ENCODE results near the gene SYTL2.

SYTL2 gene

DNA sequence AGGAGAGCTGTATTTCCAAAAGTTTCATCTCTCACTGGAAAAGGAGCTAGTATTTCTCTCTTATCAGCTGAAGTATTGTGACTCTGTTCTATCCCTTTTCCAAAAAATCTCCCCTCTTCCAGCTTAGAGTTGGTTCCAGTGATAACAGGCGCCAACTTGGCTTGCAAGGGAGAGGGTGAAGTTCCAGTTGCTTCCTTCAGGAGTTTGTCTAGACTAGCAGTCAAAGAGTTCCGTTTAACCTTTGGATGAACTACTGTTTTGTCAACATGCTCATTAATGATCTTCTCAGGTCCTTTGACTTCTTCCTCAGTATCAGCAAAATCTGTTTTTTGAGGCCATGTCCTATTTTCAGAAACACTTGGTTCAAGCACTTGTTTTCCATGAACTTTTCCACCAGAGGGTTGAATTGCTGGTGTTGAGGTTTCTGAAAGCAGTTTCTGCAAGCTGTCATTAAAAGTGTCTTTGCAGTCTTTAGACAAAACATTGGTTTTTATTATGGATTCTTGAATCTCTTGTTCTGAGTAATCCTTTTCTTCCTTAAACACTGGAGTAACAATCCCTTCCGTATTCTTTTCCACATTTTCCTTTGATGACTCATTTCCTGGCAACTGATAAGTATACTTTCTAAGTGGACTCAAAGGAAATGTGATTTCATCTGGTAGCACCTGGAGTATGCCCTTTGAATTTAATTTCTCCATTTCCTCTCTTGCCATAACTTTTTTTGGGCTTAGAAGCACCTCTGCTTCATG is 85.3 kb downstream of the SYTL2 start:
- DNase-seq (ENCODE audit: low read depth), result no peak

DNA sequence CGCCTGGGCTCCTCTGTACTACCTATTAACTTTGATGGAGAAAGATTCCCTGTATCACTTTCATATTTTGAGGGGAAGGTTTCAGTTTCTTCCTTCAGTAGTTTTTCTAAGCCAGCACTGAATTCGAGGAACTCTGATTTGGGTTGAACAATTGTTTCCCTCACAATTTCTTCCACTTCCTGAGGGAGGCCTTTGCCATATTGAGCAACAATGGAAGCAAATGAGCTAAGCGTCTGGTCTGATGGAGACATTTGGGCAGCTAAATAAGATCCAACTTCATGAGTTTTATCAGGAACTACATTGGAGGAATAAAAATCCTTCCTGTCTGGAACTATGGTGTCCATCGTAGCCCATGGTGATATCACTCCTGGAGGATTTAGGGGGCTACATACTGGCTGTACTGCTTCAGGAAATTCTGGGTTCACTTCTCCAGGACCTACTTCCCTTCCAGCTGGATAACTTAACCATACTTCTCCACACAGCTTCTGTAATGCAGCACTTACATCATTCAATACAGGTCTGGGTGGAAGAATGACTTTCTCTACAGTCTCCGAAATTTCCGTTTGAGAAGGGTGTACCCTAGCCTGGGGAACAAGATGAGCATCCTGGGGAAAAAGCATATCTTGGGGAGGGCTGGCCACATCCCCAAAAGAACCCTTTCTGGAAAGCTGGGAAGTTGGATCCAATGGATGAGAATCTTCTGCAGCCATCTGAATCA is 86.0 kb downstream of the SYTL2 start:
- DNase-seq (ENCODE audit: low read depth), result no peak

DNA sequence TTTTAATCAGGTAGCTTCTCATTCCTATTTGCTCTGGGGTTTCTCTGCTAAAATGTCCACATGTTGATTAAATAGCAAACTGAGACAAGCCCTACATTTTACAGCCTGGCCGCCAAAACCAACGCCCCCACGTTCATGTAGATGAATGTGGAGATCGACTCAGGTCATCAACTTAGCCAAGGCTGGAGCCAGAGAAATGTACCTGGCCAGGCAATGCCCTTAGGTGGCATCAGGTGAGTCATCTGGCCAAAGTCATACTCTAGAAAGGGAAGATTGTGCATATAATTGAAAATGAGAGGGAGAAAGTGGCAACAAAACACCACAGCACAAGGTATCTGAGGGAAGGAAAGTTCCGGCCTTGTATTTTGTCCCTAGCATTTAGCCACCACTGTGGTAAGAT is 87.9 kb downstream of the SYTL2 start:
- no peak for DNase-seq (ENCODE audit: low read depth)

DNA sequence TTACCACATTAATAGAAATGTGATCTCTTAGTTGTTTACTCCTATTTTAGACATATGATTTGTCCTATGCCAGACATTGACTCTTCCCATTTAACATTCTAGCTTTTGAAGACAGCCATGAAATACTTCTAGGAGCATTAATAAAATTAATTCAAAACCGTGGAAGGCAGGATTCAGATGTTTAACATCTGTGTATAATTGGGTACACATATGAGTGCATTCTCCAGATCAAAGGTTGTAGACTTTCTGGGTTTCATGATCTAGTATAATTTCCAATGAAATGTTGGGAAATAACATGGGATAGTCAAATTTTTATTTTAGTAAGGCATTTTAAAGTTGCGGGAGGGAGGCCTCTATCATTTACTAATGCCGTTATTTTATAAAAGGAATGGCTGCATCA is 89.8 kb downstream of the SYTL2 start:
- no peak for DNase-seq (ENCODE audit: low read depth)

DNA sequence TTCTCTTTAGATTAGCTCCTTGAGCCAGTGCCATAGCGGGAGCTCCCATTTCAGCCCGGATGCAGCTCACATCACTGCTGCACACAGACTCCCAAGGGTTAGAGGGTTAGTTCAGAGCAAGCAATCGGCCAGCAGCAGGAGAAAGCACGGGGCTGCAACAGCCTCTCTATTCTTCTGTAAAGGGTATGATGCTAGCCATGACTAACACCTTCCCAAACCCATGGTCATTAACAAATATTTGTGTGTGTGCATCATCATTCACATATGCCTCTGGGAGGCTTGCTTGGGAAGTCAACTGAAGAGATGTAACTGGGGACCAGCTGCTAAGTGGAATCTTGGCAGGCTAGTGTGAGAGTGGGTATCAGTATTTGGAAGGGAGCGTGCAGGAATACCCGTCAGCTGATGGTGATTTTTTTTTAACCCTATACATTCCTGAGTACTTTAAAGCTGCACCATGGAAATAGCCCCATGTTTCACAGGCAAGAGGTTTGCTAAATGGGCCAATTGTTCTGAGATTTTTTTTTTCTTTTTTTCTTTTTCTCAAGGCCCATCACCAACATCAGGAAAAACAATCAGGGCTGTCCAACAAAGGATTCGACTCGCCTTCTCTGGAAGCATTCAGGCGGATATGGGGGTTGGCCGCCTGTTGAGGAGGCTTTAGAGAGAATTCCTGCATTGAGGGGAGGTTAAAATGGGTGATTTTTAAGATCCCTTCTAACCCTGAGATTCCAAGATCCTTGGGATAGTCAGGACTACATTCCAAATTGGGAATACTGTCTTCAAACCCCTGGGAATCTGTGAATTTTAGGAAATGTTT is 91.7 kb downstream of the SYTL2 start:
- DNase-seq (ENCODE audit: low read depth), result no peak

DNA sequence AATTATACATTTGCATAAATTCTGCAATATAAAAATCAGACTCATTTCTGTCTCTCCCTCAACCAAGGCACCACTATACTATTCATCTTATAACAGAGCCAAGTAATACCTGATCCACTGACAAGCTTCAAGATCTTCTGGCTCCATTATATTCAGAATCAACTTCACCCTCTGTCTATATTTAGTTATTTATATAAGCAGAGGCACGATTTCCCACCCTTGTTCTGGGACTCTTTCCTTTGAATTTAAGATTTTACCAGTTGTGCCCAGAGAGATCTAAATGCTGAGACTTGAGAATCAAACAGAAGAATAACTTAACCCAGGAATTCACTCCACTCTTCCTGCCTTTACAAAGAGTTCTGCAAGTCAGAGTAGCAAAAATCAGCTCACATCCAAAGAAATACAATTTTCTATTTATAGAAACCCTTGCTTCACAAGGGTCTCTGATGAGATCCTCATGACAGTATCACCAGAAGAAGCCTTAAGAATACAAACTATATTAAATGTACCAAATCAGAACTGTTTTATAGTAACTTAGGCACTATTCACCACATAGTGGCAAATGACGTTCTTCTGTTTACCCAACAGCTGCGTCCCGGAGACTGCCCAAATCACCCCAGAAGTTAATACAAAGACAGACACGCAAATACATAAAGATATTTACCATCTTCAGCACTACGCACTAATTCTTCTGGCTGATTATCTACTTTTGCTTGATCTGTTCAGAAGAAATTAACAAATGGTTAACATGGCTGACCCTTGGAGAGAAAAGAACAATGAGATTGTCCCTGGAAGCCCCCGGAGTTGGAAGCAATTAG is 92.6 kb downstream of the SYTL2 start:
- no peak for DNase-seq (ENCODE audit: low read depth)

DNA sequence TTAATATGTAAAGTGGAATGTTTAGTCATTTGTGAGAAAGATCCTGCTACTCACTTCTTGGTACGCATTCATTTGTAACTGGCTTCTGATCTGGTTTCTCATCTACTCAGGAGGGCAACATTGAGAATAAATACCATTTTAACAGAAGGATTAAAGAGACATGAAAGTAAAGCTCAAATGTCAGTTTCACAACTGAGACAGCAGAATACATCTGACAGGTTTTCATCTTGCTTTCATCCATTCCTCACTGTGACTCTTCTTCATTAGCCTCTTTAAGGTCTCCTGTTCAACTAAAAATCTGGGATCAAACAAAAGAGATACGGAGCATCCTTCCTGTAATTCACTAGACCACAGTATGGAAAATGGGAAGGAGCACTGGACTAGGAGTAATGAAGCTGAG is 93.5 kb downstream of the SYTL2 start:
- no peak for DNase-seq (ENCODE audit: low read depth)

DNA sequence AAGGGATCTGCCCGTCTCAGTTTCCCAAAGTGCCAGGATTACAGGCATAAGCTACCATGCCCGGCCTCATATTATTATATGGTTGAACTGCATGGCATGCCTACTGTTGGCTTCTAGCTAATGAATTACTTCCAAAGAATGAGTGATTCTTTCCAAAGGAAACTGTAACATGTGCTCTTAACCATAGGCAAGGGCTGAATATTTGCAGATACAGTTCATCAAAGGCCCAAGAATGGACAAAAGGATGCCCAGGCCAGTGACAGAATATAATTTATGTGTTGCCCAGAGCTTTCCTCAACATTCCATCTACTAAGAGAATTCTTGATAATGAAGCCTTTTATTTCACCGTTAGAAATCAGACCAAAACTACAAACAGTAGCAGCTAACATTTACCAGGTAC is 98.0 kb downstream of the SYTL2 start:
- DNase-seq (ENCODE audit: low read depth), result no peak

DNA sequence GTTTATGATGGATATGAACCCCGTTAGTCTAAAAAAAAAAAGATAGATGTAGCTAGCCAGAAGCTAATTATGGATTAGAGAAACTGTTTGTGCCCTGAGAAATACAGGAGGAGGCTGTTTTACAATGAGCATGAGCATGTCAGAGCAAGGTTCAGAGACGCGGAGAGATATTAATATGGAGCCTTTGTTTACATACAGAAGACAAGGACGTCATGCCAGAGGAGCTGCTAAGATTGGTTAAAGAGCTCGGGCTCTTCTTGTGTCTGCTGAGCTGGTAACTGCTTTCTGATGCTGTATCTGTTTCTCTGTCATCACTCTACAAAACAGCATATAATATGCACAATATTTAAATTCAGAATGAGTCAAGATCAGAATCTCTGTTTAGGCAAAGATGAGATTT is 100.0 kb downstream of the SYTL2 start:
- no peak for DNase-seq (ENCODE audit: low read depth)

DNA sequence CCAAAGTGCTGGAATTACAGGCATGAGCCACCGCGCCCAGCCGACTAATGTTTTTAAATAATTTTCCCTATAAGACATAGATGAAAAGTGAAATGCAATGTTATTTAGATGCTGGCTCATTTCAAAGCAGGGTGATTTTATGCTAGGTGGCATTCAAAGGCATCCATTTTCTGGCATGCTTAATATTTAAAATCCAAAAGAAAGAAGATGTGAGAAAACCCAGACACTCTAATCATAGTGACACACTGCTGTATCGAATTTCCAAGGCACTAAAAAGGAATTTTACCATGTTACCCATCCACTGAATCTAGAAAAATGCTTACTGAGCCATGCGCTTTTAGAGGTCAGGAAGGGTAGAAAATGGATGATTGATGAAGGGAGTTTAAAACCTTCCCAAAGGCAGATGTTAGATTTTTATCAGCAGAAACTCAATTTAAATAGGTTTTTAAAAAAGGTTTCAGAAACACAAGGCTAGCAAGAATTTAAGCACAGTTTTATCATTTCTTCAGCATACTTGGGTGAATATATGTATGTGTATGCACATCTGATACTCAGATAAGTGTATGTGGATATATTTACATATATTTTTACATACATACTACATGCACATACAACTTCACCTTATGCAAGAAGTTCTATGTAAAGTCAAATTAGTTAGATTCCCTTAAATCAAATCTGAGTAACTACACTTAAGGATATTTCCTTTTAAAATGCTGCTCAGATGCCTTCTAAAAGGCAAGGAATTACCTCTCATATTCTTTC is 100.8 kb downstream of the SYTL2 start:
- no peak for DNase-seq (ENCODE audit: low read depth)

DNA sequence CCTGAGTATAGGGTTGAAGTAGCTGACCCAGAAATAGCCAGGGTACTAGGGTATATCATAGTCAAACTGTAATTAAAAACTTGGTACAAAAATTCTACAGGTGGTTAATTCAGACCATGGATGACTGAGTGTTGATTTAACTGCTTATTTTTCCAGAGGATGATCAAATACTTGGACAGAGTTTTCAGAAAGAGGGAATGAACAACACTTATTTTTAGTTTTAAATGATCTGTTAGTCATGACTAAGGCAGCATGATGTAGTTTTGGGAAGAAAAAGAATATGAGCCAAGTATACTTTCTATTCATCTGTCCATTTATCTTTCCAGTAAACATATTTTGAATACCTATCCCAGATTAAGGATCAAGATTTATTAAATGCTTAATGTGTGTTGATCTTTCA is 105.1 kb downstream of the SYTL2 start:
- DNase-seq (ENCODE audit: low read depth), result no peak

DNA sequence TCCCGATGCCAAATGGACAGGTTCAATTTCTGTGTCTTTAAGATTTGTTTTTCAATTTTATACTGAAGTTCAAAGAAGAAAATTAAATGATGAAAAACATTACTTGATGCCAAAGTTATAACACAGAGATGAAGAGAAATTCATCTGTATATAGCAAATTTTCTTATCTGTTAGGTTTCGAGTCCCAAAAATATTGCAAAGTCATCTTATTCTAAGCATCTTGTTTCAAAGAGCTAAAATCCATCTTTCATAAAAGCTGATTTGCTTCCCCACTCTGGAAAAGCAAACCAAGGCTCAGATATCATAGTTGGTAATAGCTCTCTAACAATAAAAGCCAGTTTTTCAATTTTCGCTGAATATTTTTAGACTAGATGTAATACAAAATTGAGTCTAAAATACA is 106.0 kb downstream of the SYTL2 start:
- DNase-seq (ENCODE audit: low read depth), result no peak

DNA sequence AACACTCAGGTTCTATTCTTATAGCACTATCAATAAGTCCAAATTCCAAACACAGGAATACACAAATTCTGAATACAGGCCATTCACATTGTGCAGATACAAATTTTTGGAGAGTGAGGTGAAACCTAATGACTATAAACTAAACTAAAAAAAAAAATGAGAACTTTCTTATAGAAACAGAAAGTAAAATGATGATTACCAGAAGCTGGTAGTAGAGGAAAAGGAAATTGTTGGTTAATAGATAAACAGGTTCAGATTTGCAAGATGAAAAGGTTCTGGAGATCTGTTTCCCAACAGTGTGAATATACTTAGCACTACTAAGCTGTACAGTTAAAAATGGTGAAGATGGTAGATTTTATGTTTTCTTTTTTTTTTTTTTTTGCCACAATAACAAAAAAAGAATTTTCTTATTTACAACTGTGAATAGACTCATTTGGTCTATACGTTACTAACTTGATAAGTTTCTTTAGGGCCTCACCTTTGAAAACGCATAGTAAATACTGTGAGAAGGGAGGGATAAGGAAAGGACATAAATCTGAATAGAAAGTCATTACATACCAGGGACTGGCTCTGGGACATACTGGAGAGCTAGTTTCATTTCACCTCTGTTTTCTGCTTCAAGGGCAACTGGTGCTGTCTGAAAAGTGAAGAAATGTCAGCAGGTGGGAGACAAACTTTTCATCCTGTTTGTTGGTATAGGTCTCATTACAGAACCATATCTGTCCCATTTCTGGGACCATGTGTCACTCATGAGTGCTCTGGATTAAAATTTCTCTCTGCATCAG is 110.8 kb downstream of the SYTL2 start:
- DNase-seq (ENCODE audit: low read depth), result no peak

DNA sequence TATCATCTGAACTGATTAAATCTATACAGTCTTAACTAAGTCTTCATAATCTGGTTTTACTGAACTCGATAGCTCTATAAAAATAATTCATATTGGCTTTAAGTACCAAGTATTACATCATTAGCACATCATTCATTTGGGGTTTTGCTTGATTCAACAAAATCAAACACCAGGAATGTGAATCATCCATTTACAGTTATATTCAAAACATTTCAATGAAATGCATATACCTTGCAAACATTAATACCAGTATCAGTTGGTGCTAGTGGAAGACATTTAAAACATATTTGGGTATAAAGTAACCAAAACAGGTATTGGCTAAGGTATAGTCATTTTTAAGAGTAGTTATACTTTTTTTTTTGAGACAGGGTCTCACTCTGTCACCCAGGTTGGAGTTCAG is 112.7 kb downstream of the SYTL2 start:
- DNase-seq (ENCODE audit: low read depth), result no peak

DNA sequence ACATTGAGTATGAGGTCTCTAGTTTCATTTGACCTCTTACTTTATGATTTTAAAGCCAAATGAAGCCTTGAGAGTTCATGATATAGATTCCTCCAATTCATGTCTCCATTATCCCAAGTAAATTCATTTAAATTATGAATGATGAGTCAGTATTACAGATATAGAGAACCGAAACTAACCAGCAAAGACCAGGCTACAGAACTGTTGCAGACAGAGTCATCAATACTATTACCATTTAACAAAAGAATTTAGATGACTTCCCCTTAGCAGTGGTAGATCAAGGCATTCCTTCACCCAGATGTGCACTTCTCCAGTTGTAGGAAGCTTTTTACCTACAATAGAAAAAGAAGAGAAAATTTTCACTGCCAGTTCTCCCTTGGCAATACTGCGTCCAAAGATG is 113.2 kb downstream of the SYTL2 start:
- DNase-seq (ENCODE audit: low read depth), result no peak

DNA sequence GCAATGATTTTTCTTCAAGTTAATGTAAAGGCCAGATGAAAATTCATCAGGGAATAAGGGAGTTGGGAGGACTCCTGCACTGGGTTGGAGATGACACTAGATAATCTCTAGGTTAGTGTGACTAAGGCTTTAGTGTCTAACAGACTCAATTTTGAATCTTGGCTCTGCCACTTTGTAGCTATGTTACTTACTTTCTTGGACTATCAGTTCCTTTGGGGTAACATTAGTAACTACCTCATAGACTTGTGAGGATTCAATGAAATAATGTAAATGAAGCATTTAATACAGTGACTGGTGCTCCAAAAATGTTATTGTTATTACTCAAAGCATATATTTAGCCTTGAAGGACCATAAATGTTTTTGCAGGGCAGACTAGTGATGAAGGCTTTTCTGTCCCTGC is 115.4 kb downstream of the SYTL2 start:
- DNase-seq (ENCODE audit: low read depth), result no peak

DNA sequence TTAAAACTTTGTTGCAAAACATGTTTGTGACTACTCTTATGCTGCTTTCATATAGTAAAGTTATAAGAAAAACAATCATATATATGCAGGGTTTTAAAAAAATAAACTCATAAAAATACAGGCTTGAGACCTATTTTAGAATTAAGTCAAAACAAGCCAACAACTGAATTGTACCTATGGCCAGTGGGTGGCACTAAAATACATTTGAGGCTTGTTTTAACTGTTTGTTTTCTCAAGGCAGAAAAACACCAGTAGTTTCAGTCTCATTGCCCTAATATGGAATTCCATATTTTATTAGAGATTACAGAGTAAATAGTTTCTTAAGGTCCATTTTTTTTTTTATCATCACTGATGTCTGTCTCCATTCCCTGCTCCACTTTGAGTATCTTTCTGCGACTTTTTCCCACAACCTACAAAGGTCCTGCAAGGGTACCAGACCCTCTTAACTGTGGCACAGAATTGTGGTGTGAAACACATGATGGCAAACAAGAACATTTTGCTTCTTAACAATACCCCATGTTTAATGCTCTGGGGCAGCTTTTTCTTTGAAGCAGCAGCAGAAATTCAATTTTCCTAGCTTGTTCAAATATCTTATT is 116.5 kb downstream of the SYTL2 start:
- no peak for DNase-seq (ENCODE audit: low read depth)

DNA sequence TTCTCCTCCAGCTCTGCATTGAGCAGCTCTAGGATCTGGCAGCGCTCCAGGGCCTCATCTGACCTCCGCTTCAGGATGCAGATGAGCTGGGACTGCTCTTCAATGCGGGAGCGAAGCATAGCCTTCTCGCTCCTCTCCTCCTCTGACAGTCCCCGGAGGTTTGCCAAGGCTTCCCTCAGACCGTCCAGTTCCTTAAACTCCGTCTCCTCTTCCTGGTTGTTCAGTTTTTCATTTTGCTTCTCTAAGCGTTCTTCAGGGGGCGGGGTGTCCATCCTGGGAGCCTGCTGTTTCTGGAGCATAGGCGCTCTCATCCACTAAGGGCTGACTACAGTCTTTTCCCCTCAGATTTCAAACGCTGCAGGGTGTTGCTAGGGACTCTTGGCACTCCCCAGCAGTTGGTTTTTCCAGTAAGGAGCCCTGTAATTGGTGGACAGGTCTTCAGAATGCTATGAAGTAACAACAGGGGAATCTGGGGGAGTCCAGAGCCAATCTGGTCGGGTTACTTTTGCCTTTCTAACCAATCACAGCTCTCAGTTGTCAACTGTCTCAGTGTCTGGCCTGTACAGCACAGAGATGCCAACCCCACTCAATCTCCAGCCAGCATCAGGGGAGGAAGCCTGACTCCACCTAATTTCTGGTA is 125.0 kb downstream of the SYTL2 start, which contains the start of gene CCDC89:
Gene CCDC89, minus strand, starts transcription at position 376 of the 640 bp plus-strand sequence. Its CDS starts 65 bp downstream, at position 311.
- no peak for DNase-seq (ENCODE audit: low read depth)

DNA sequence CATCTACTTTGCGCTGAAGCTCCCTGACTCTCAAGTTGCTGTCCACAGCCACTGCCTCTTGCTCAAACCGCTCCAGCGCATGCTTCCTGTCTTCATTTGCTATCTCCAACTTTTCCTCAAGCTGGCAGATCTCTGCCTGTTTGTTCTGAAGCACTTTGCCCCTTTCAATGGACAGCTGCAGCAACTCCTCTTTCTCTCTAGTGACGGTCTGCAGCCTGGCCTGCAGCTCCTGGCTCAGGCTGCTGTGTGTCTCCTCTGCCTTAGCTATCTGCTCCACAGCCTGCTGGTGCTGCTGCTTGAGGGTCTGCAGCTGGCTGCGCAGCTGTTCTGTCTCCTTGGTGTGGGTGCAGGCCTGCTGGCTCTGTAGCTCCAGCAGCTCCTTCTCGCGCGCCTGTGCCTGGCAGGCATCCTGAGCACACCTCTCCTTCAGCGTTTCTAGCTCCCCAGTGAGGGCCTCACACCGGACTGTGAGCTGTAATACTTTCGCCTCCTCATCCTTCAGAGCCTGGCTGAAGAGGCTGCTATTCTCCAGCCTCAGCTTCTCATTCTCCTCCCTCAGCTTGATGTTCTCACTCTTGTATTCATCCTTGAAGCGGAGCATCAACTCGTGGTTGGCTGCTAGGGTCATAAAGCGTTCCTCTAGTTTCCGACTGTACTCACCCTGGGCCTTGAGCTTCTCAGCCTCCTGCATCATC is 125.7 kb downstream of the SYTL2 start:
- no peak for DNase-seq (ENCODE audit: low read depth)

Data from T-helper 22 cell (primary cell).